Measurements from ENCODE around the gene ITGB7.
"Not testable (repeated sequence)": the region's sequence is repeated elsewhere in the genome, so short reads cannot be mapped to it uniquely, and the experiment has no call there.

The ITGB7 gene

GRCh38 chr12:53217051-53217930 lies 10.2 kb upstream of the ITGB7 start:
- DNase-seq = no peak

GRCh38 chr12:53215497-53215896 lies 8.4 kb upstream of the ITGB7 start:
- no peak for DNase-seq

- DNase-seq = no peak
Observed at GRCh38 chr12:53214687-53215455, 7.8 kb upstream of the ITGB7 start.

GRCh38 chr12:53214221-53214620 lies 7.2 kb upstream of the ITGB7 start:
- DNase-seq = no peak

- DNase-seq = peak; percentile 81
Observed at GRCh38 chr12:53213348-53213747, 6.3 kb upstream of the ITGB7 start.

GRCh38 chr12:53212931-53213330 lies 5.9 kb upstream of the ITGB7 start:
- DNase-seq = no peak

GRCh38 chr12:53211476-53212381 lies 4.7 kb upstream of the ITGB7 start:
- DNase-seq = no peak

- no peak for DNase-seq
Observed at GRCh38 chr12:53210843-53211242, 3.8 kb upstream of the ITGB7 start.

GRCh38 chr12:53208877-53209463 lies 1.9 kb upstream of the ITGB7 start:
- no peak for DNase-seq

GRCh38 chr12:53208435-53208834 lies 1.4 kb upstream of the ITGB7 start:
- no peak for DNase-seq

GRCh38 chr12:53205747-53206419 lies 1.2 kb downstream of the ITGB7 start:
- DNase-seq = no peak

- no peak for DNase-seq
Observed at GRCh38 chr12:53204351-53204750, 2.7 kb downstream of the ITGB7 start.

GRCh38 chr12:53202316-53202715 lies 4.7 kb downstream of the ITGB7 start:
- DNase-seq = not testable (repeated sequence)

GRCh38 chr12:53201639-53202038 lies 5.4 kb downstream of the ITGB7 start:
- DNase-seq = no peak

- no peak for DNase-seq
Observed at GRCh38 chr12:53201177-53201541, 5.9 kb downstream of the ITGB7 start.

- DNase-seq = no peak
Observed at GRCh38 chr12:53200458-53201176, 6.4 kb downstream of the ITGB7 start.

- DNase-seq = no peak
Observed at GRCh38 chr12:53200107-53200457, 7.0 kb downstream of the ITGB7 start.

- DNase-seq = no peak
Observed at GRCh38 chr12:53199700-53200099, 7.4 kb downstream of the ITGB7 start.

- no peak for DNase-seq
Observed at GRCh38 chr12:53198486-53199110, 8.5 kb downstream of the ITGB7 start.

- DNase-seq = no peak
Observed at GRCh38 chr12:53197011-53197640, 9.9 kb downstream of the ITGB7 start.

- DNase-seq = no peak
Observed at GRCh38 chr12:53196486-53196885, 10.6 kb downstream of the ITGB7 start.
